Activated naive CD8-positive, alpha-beta T cell treated with anti-CD3 and anti-CD28 coated beads, Interleukin-2, amount 10 ng/mL, durations not matched to agents 7 days and 5 days (primary cell): ENCODE measurements around the gene MRPL53. TPM values are rescaled to one million over a fixed set of nuclear protein-coding genes. Genes with fewer than 3 reads are reported as not detected.

Experiments used
- ATAC-seq: fragments of 150-1000 bp; cut with Tn5 transposase; one replicate; pipeline ENCODE4 v1.10.0; 2021; ENCODE audit warnings: low read depth, moderate library complexity
- POLR2A ChIA-PET: fragments of 350-600 bp; sonication (Branson Sonifier 250); formaldehyde crosslinking; loops from one replicate; lab custom pipeline; 2021; ENCODE audit warnings: antibody characterized with exemption; lab: Charles Lee
- DNase-seq: peaks from one replicate; pipeline ENCODE4 v3.0.0; 2021
- H3K27ac Mint-ChIP-seq: one replicate; pipeline ENCODE4 v1.8.0; 2022; ENCODE audit warnings: mild to moderate bottlenecking, mixed read lengths
- H3K27me3 Mint-ChIP-seq: one replicate; pipeline ENCODE4 v1.8.0; 2022; ENCODE audit warnings: mild to moderate bottlenecking, moderate library complexity, mixed read lengths
- H3K36me3 Mint-ChIP-seq: one replicate; pipeline ENCODE4 v1.8.0; 2021; ENCODE audit warnings: mild to moderate bottlenecking, mixed read lengths
- H3K4me1 Mint-ChIP-seq: one replicate; pipeline ENCODE4 v1.8.0; 2021; ENCODE audit warnings: mixed read lengths
- H3K4me3 Mint-ChIP-seq: one replicate; pipeline ENCODE4 v1.8.0; 2022; ENCODE audit warnings: mild to moderate bottlenecking, moderate library complexity, mixed read lengths
- H3K9me3 Mint-ChIP-seq: one replicate; pipeline ENCODE4 v1.8.0; 2021; ENCODE audit warnings: mixed read lengths
- total RNA-seq, 2 experiments: library from RNA; stranded (reverse); gene quantifications; one replicate each; pipeline ENCODE4 v1.2.3, GENCODE V29; 2021

The MRPL53 gene
- total RNA-seq, 2 experiments from 2014 or later = 91.6 to 92.1 TPM

GRCh38 chr2:74436848-74437695 lies 35.4 kb downstream of the MRPL53 start:
- H3K36me3 Mint-ChIP-seq = no peaks in the 10 kb centered on the region
- POLR2A ChIA-PET = no interaction called here

GRCh38 chr2:74436111-74436805 lies 36.2 kb downstream of the MRPL53 start:
- Mint-ChIP-seq H3K4me3 (no peak overlapping the region), H3K36me3 (no peaks in the 10 kb centered on the region), H3K27ac (no peak overlapping the region), H3K9me3 (no peaks in the 10 kb centered on the region), H3K27me3 (peaks cover 26% of the 10 kb centered on the region), H3K4me1 (peaks cover 4% of the 10 kb centered on the region)
- DNase-seq = no peak
- ATAC-seq = no peak
- POLR2A ChIA-PET = no interaction called here

More at GRCh38 chr2:74436848-74437695, 35.4 kb downstream of the MRPL53 start:
- ATAC-seq = no peak
- DNase-seq = no peak
- H3K27me3 Mint-ChIP-seq = peaks cover 29% of the 10 kb centered on the region
- no peak overlapping the region for H3K4me3 Mint-ChIP-seq
- H3K4me1 Mint-ChIP-seq = peaks cover 4% of the 10 kb centered on the region
- H3K27ac Mint-ChIP-seq = no peak overlapping the region
- no peaks in the 10 kb centered on the region for H3K9me3 Mint-ChIP-seq

DNA sequence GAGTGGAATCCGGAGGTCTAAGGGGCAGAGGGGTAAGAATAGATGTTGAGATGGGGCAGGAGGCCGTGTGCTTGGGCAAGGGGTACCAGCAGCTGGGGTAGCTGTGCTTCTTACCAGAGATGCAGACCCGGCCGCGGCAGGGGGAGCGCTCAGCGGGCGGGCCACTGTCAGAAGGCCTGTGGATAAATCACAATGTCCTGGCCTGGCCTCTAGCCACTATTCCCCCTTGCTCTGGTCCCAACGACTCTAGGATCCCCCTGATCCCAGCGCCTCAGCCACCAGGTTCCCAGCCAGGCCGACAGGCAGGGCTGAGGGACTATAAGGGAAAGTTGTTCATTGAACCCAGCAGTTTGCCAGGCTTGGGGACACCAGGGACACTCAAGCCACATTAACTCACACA lies 42.0 kb downstream of the MRPL53 start:
- DNase-seq = no peak
- no peaks in the 10 kb centered on the region for H3K27me3 Mint-ChIP-seq
- no peak overlapping the region for H3K27ac Mint-ChIP-seq
- POLR2A ChIA-PET = interaction anchor here (0.8 to 1.2 kb wide), 2 partner anchors 10 to 14 kb away, joined by 3 read pairs; partner anchors contain the start of gene C2orf81
- ATAC-seq = no peak
- H3K4me3 Mint-ChIP-seq = no peak overlapping the region
- peaks cover 3% of the 10 kb centered on the region for H3K36me3 Mint-ChIP-seq
- no peaks in the 10 kb centered on the region for H3K4me1 Mint-ChIP-seq
- H3K9me3 Mint-ChIP-seq = no peaks in the 10 kb centered on the region

DNA sequence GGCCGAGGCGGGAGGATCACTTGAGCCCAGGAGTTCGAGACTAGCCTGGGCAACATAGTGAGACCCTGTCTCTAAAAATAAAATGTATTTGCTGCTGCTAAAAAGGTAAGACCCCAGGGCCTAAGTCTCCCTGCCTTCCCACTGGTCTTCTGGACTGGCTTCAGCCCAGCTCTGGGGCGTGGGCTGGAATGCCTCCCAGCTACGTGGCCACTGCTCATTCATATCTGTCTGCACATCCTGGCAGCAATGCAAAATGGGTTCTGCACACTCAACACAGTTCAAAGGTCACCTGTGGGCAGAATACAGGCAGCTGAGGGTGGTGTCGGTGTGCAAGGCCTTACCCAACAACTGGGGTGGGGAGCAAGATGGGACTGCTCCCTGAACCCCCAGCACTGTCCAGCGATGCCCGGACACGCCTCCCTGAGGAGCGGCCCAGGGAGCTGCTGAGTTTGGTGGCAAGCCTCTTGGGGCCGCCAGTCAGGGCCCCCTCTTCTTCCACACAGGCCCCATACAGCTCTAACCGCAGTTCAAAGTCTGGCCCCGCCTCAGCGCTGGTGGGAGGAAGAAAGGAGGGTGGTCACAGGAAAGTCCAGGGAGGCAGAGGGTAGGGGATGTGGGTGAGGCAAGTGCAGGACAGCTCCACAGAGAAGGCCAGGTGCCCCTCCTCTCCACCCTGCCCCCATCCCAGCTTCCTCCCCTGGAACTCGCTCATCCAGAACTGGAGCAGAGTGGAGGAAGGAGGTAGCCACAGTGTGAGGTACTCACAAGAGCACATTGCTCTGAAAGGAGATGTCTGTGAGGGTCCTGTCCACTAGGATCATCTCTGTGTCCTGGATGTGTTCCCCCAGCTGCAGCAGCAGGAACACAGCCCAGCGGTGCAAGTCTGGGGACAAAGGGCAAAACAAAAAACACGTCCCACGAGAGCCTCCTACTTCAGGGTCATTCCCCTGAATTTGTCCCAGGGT lies 42.7 kb downstream of the MRPL53 start:
- no peak overlapping the region for H3K27ac Mint-ChIP-seq

DNA sequence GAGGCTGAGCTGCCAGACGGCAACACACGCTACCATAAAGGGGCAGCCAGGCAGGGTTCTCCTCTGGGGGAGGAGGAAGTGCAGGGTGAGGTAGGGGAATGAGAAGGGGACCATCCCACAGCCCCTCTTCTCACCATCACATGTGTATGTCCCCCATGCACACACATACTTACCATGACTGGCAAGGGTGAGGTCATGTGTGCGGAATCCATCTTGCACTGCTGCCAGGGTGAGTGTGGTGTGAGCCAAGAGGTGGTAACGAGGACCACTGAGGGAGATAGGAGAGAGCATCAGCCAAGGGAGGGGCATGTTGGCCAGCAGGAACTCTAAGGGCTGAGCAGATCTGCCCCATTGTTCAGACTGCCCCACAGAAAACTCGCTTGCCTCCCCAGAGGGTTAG lies 43.8 kb downstream of the MRPL53 start:
- Mint-ChIP-seq H3K4me3 (no peak overlapping the region), H3K36me3 (peaks cover 10% of the 10 kb centered on the region), H3K9me3 (no peaks in the 10 kb centered on the region), H3K27ac (no peak overlapping the region), H3K4me1 (peaks cover 2% of the 10 kb centered on the region), H3K27me3 (no peaks in the 10 kb centered on the region)
- DNase-seq (no peak), ATAC-seq (no peak)
- POLR2A ChIA-PET = no interaction called here

More for the DNA sequence above, 42.7 kb downstream of the MRPL53 start:
- no peak overlapping the region for H3K4me3 Mint-ChIP-seq
- H3K27me3 Mint-ChIP-seq = no peaks in the 10 kb centered on the region
- H3K36me3 Mint-ChIP-seq = peaks cover 8% of the 10 kb centered on the region
- H3K4me1 Mint-ChIP-seq = no peaks in the 10 kb centered on the region
- no peak for DNase-seq
- no peak for ATAC-seq
- POLR2A ChIA-PET = no interaction called here
- no peaks in the 10 kb centered on the region for H3K9me3 Mint-ChIP-seq

DNA sequence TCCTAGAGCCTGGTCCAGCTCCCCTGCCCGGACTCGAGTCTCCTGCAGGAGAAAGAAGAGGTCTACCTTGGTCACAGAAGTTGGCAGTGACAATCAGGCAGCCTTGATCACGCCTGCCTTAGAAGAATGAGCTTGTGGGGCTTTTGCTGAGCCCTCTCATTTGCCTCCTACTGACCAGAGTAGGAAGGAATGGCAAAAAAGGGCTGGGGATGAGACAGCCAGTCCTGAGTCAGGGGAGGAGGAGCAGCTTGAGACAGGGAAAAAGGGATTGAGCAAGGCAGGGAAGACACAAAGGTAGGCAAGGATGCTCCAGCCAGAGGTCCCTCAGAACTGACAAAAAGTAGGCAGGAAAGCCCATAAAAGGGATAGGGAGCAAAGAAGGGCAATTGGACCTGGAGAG lies 44.9 kb downstream of the MRPL53 start:
- Mint-ChIP-seq H3K4me3 (no peak overlapping the region), H3K27me3 (no peaks in the 10 kb centered on the region), H3K36me3 (peaks cover 14% of the 10 kb centered on the region), H3K4me1 (peaks cover 13% of the 10 kb centered on the region), H3K9me3 (no peaks in the 10 kb centered on the region), H3K27ac (no peak overlapping the region)
- DNase-seq (no peak), ATAC-seq (no peak)
- POLR2A ChIA-PET = interaction anchor here (0.5 kb wide), 1 partner anchor 439 kb away, joined by 5 read pairs; no protein-coding TSS in a partner anchor

- Mint-ChIP-seq H3K27me3 (no peaks in the 10 kb centered on the region), H3K36me3 (peaks cover 14% of the 10 kb centered on the region), H3K4me3 (no peak overlapping the region), H3K9me3 (no peaks in the 10 kb centered on the region), H3K4me1 (peaks cover 13% of the 10 kb centered on the region), H3K27ac (no peak overlapping the region)
- no peak for ATAC-seq
- no peak for DNase-seq
- POLR2A ChIA-PET = no interaction called here
These were observed 46.2 kb downstream of the MRPL53 start for GRCh38 chr2:74426181-74426758.

DNA sequence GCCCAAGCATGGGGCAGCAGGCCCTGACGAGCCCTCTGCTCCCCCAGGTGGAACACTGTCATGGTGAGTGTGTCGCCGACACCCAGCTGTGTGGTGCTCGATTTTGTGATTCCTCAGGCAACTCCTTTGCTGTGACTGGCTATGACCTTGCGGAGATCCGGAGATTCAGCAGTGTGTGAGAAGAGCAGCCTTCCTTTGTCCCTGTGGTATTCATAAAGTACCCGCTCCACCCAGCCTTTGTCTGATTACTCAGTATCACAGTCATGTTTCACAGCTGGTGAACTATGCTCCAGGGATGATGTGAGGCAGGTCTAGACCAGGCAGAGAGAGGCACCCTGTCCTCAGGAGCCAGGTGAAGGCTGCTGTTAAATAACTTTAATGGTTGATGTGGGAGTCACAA lies 47.0 kb downstream of the MRPL53 start:
- H3K9me3 Mint-ChIP-seq = no peaks in the 10 kb centered on the region
- no peak overlapping the region for H3K27ac Mint-ChIP-seq
- peaks cover 14% of the 10 kb centered on the region for H3K36me3 Mint-ChIP-seq
- POLR2A ChIA-PET = interaction anchor here (0.5 to 1.7 kb wide), 2 partner anchors 29 to 88 kb away, joined by 3 to 5 read pairs; partner anchors contain the start of gene INO80B
- H3K4me3 Mint-ChIP-seq = no peak overlapping the region
- no peak for ATAC-seq
- peaks cover 14% of the 10 kb centered on the region for H3K4me1 Mint-ChIP-seq
- no peak for DNase-seq
- H3K27me3 Mint-ChIP-seq = no peaks in the 10 kb centered on the region

DNA sequence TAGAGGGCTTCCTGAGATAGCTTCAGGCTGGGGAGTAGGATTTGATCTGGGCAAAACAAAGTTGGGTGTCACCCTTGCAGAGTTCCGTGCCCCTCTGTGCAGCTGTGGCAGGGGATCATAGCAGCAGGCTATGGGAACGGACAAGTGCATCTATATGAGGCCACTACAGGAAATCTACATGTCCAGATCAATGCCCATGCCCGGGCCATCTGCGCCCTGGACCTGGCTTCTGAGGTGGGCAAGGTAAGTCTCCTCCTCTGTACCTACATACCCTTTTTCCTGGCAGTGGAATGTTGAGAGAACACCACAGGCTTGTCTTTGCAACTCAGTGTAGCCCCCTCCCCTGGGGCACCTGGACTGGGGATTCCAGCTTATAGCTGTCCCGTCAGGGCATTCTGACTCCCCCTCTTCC lies 47.5 kb downstream of the MRPL53 start:
- DNase-seq (no peak), ATAC-seq (no peak)
- Mint-ChIP-seq H3K27ac (no peak overlapping the region), H3K27me3 (no peaks in the 10 kb centered on the region), H3K4me3 (no peak overlapping the region), H3K36me3 (peaks cover 14% of the 10 kb centered on the region), H3K9me3 (no peaks in the 10 kb centered on the region), H3K4me1 (peaks cover 19% of the 10 kb centered on the region)
- POLR2A ChIA-PET = interaction anchor here (0.5 to 1.7 kb wide), 2 partner anchors 30 to 88 kb away, joined by 3 to 5 read pairs; partner anchors contain the start of gene INO80B

GRCh38 chr2:74424139-74424992 lies 48.1 kb downstream of the MRPL53 start:
- no peaks in the 10 kb centered on the region for H3K9me3 Mint-ChIP-seq
- DNase-seq = no peak
- no peaks in the 10 kb centered on the region for H3K27me3 Mint-ChIP-seq
- ATAC-seq = no peak
- no peak overlapping the region for H3K4me3 Mint-ChIP-seq
- no peak overlapping the region for H3K27ac Mint-ChIP-seq
- H3K36me3 Mint-ChIP-seq = peaks cover 14% of the 10 kb centered on the region
- POLR2A ChIA-PET = interaction anchor here (1.7 kb wide), 1 partner anchor 31 kb away, joined by 5 read pairs; the partner anchor contains the start of gene INO80B
- peaks cover 19% of the 10 kb centered on the region for H3K4me1 Mint-ChIP-seq

- peak overlapping the region; percentile 99 for H3K4me3 Mint-ChIP-seq
- POLR2A ChIA-PET = interaction anchor here (1.2 to 4.1 kb wide), 2 partner anchors 33 to 107 kb away, joined by 3 to 58 read pairs; partner anchors contain the start of genes INO80B and WBP1
- no peak for DNase-seq
- H3K36me3 Mint-ChIP-seq = peaks cover 14% of the 10 kb centered on the region
- no peaks in the 10 kb centered on the region for H3K27me3 Mint-ChIP-seq
- no peaks in the 10 kb centered on the region for H3K9me3 Mint-ChIP-seq
- peak overlapping the region; percentile 99 for H3K27ac Mint-ChIP-seq
- ATAC-seq = no peak
- H3K4me1 Mint-ChIP-seq = peaks cover 19% of the 10 kb centered on the region
These were observed 49.0 kb downstream of the MRPL53 start for GRCh38 chr2:74423231-74424095.
